C4-2B (cell line): ENCODE results near the gene TMEM231.
"Not testable (repeated sequence)": the region's sequence is repeated elsewhere in the genome, so short reads cannot be mapped to it uniquely, and the experiment has no call there.

Experiments
- ZFX ChIP-seq: fragments of 450-650 bp; IDR thresholded peaks from 2 replicates; pipeline ENCODE4 v1.6.1; 2017
- TF ChIP-seq, protein P1 (sequence below): fragments of 450-650 bp; conservative IDR thresholded peaks from 2 replicates; pipeline ENCODE4 v1.5.1; 2017; ENCODE audit warnings: mild to moderate bottlenecking

DNA sequence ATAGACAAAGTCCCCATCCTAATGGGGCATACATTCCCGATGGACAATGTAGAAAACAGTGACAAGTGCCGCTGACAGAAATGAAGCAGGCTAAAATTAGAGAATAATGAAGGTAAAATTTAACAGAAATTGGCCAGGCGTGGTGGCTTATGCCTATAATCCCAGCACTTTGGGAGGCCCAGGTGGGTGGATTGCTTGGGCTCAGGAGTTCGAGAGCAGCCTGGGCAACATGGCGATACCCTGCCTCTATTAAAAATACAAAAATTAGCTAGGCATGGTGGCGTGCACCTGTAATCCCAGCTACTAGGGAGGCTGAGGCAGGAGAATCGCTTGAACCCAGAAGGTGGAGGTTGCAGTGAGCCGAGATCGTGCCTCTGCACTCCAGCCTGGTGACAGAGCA, 7.6 kb downstream of the TMEM231 start:
- TF ChIP-seq, protein P1, sequence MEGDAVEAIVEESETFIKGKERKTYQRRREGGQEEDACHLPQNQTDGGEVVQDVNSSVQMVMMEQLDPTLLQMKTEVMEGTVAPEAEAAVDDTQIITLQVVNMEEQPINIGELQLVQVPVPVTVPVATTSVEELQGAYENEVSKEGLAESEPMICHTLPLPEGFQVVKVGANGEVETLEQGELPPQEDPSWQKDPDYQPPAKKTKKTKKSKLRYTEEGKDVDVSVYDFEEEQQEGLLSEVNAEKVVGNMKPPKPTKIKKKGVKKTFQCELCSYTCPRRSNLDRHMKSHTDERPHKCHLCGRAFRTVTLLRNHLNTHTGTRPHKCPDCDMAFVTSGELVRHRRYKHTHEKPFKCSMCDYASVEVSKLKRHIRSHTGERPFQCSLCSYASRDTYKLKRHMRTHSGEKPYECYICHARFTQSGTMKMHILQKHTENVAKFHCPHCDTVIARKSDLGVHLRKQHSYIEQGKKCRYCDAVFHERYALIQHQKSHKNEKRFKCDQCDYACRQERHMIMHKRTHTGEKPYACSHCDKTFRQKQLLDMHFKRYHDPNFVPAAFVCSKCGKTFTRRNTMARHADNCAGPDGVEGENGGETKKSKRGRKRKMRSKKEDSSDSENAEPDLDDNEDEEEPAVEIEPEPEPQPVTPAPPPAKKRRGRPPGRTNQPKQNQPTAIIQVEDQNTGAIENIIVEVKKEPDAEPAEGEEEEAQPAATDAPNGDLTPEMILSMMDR, result not testable (repeated sequence)
- TF ChIP-seq ZFX, result not testable (repeated sequence)
